Uterus (tissue), 4 donors: ENCODE measurements around the gene CACNA1C. TPM values are rescaled to one million over a fixed set of nuclear protein-coding genes. Genes with fewer than 3 reads are reported as not detected.

Experiments used
- DNase-seq, 2 donors: peaks; one replicate each; pipeline ENCODE4 v3.0.0-alpha.2; 2019 to 2020
- H3K27ac ChIP-seq, 2 donors: fragments of 200-600 bp; sonication (generic); 1 replicate in 1 of 2; 2 replicates in 1 of 2; pipeline ENCODE4 v1.5.1; 2016 to 2018
- H3K27me3 ChIP-seq, 2 donors: fragments of 200-600 bp; sonication (generic); one replicate each; pipeline ENCODE4 v1.5.1; 2018 to 2019; ENCODE audit warnings: control low read depth in 1 of 2
- H3K36me3 ChIP-seq, 2 donors: fragments of 200-600 bp; sonication (generic); one replicate each; pipeline ENCODE4 v1.5.1; 2019; ENCODE audit warnings: control low read depth in 1 of 2
- H3K4me1 ChIP-seq, 2 donors: fragments of 200-600 bp; sonication (generic); one replicate each; pipeline ENCODE4 v1.5.1; 2018 to 2019; ENCODE audit warnings: control low read depth in 1 of 2
- H3K4me3 ChIP-seq, 2 donors: fragments of 200-600 bp; sonication (generic); 1 replicate in 1 of 2; 2 replicates in 1 of 2; pipeline ENCODE4 v1.5.1; 2018 to 2019; ENCODE audit warnings: mild to moderate bottlenecking in 1 of 2
- H3K9me3 ChIP-seq, 2 donors: fragments of 200-600 bp; sonication (generic); one replicate each; pipeline ENCODE4 v1.5.1; 2019; ENCODE audit warnings: control low read depth in 1 of 2
- POLR2A ChIP-seq, 2 donors: fragments of 450-650 bp; IDR thresholded peaks; one replicate each; pipeline ENCODE4 v1.6.1; 2016; ENCODE audit warnings: antibody characterized with exemption in 2 of 2, mild to moderate bottlenecking in 1 of 2, moderate library complexity in 1 of 2
- intact Hi-C: fragments of 100-400 bp; cut with DNase I; formaldehyde crosslinking; loops from one replicate; pipeline ENCODE4 v1.15.1; 2023; ENCODE audit warnings: low total_unique reads
- total RNA-seq, 4 donors: library from RNA; depleted of rRNA in 3 of 4; stranded (reverse); fragments of >200 nt in 3 of 4; gene quantifications; one replicate each; pipeline versions ENCODE4 v1.1.0 to v1.2.4, GENCODE V29; 2014 to 2023
- TF ChIP-seq, protein P1 (sequence below), 4 experiments: fragments of 200-600 bp in 2 of 4; fragments of 450-650 bp in 2 of 4; sonication (generic) in 2 of 4; IDR thresholded peaks; one replicate each; pipeline ENCODE4 v1.5.1; 2016 to 2019; ENCODE audit warnings: antibody characterized with exemption in 4 of 4, mild to moderate bottlenecking in 2 of 4, moderate library complexity in 1 of 4
- donor health status: DM: yes; HTN: yes; CAD: no.

Gene CACNA1C
- total RNA-seq, 4 donors from 2014 or later: 15.9 to 121 (median 32.1) TPM

DNA sequence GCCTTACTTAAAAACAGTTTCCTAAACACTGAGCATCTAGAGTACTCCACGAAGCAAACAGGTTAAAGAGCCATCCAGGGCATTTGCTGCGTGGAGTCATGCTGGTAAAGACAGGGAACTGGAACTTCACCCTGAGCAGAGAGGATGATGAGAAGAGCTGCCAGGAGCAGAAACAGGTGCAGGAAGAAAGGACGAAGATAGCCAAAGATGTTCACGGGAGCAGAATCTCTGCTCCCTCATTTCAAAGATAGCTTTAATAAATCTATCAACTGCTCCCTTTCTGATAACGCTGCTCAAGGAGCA lies 461.2 kb downstream of the CACNA1C start:
- no peak overlapping the region for H3K27ac ChIP-seq
- no peak for TF ChIP-seq POLR2A (IDR thresholded peaks at IDR 0.05)
- TF ChIP-seq, protein P1, sequence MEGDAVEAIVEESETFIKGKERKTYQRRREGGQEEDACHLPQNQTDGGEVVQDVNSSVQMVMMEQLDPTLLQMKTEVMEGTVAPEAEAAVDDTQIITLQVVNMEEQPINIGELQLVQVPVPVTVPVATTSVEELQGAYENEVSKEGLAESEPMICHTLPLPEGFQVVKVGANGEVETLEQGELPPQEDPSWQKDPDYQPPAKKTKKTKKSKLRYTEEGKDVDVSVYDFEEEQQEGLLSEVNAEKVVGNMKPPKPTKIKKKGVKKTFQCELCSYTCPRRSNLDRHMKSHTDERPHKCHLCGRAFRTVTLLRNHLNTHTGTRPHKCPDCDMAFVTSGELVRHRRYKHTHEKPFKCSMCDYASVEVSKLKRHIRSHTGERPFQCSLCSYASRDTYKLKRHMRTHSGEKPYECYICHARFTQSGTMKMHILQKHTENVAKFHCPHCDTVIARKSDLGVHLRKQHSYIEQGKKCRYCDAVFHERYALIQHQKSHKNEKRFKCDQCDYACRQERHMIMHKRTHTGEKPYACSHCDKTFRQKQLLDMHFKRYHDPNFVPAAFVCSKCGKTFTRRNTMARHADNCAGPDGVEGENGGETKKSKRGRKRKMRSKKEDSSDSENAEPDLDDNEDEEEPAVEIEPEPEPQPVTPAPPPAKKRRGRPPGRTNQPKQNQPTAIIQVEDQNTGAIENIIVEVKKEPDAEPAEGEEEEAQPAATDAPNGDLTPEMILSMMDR (IDR thresholded peaks at IDR 0.05): no peak

DNA sequence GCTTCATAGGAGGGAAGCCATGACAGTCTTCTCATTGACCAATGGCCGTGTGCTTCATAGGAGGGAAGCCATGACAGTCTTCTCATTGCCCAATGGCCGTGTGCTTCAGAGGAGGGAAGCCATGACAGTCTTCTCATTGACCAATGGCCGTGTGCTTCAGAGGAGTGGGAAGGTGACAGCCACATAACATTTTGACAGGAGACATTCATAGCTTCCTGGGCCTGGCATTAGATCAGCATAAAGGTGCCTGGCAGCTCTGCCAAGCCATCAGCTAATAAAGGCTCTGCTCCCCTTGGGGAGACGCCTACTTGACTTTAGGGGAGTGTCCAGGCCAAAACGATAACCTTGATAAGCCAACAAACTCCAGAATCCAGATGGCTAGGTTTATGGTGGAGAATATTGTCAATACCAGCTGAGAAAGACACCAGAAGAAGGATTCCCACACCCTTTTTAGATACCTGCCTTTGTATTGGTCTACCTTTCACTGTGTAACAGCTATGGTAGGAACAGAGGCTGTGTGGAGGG lies 468.0 kb downstream of the CACNA1C start:
- H3K27me3 ChIP-seq: no peaks in the 10 kb centered on the region
- H3K4me1 ChIP-seq: no peaks in the 10 kb centered on the region
- H3K27ac ChIP-seq: no peak overlapping the region
- intact Hi-C loops: no loop called here
- no peak for DNase-seq
- no peaks in the 10 kb centered on the region for H3K36me3 ChIP-seq
- H3K4me3 ChIP-seq: no peak overlapping the region
- TF ChIP-seq, protein P1 (IDR thresholded peaks at IDR 0.05): no peak
- no peak for TF ChIP-seq POLR2A (IDR thresholded peaks at IDR 0.05)
- no peaks in the 10 kb centered on the region for H3K9me3 ChIP-seq

More for the DNA sequence above, 461.2 kb downstream of the CACNA1C start:
- Histone ChIP-seq H3K4me3 (no peak overlapping the region), H3K36me3 (no peaks in the 10 kb centered on the region), H3K9me3 (no peaks in the 10 kb centered on the region), H3K27me3 (no peaks in the 10 kb centered on the region), H3K4me1 (no peaks in the 10 kb centered on the region)
- no peak for DNase-seq
- intact Hi-C loops: no loop called here

DNA sequence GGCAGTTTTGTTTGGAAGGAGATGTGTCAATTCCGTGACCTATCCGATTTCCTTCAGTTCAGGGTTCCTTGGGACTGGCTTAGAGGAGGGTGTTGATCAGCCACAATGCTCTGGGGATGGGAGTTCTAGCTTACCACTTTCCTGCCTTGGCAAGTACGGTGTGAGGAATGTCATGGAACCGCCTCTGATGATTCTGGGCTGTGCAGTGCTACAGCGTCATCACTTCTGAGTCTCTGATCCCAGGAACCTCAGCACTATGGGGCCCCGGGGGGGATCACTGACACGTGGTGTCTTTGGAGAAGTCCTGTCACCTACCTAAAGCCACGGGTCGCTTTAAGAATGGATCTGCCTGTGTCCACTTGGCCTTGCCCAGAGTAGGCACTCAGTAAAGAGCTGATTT lies 470.5 kb downstream of the CACNA1C start:
- no peak overlapping the region for H3K27ac ChIP-seq
- H3K9me3 ChIP-seq: no peaks in the 10 kb centered on the region
- H3K4me1 ChIP-seq: no peaks in the 10 kb centered on the region
- DNase-seq: no peak
- H3K27me3 ChIP-seq: no peaks in the 10 kb centered on the region
- no peak overlapping the region for H3K4me3 ChIP-seq
- intact Hi-C loops: no loop called here
- H3K36me3 ChIP-seq: no peaks in the 10 kb centered on the region
- TF ChIP-seq, protein P1 (IDR thresholded peaks at IDR 0.05): no peak
- TF ChIP-seq POLR2A (IDR thresholded peaks at IDR 0.05): no peak

DNA sequence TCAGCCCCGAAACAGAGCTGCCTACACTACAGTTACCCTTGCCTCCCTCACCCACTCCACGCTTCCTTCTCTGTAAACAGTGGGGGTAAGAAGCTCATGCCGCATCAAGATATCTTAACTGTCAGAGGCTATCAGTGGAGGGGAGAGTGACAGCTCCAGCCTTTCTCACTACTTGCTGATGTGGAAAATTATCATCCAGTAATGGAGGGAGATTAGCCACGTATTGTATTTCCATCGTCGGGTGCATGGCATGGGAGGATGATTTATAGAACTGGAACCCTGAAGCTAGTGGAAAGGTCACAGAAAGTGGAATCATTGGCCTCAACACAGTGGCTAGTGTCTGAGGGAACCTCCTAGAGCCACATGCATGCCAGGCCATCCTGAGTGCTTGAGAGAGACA lies 471.1 kb downstream of the CACNA1C start:
- H3K36me3 ChIP-seq: no peaks in the 10 kb centered on the region
- H3K4me3 ChIP-seq: no peak overlapping the region
- TF ChIP-seq, protein P1 (IDR thresholded peaks at IDR 0.05): no peak
- TF ChIP-seq POLR2A (IDR thresholded peaks at IDR 0.05): no peak

DNA sequence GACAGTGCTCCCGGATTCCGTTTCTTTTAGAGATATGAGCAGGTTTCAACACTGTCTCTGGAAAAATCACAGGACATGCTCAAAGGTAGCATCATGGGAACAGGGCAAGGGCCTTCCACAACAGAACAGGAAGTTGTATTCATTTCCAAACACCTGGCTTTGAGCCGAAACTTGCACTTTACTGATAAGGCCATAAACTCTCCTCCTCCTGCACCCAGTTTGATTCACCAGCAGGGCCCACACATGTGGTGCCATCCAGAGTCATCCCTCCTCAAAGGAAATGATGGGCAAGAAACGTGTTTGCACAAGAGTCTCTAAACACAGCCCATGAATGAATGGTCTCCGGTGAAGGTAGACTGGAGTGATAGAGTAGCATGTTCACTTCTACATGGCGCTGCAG lies 473.6 kb downstream of the CACNA1C start:
- H3K36me3 ChIP-seq: no peaks in the 10 kb centered on the region
- H3K4me3 ChIP-seq: no peak overlapping the region
- intact Hi-C loops: no loop called here
- H3K27ac ChIP-seq: no peak overlapping the region
- H3K4me1 ChIP-seq: no peaks in the 10 kb centered on the region
- DNase-seq: no peak
- no peaks in the 10 kb centered on the region for H3K9me3 ChIP-seq
- TF ChIP-seq, protein P1 (IDR thresholded peaks at IDR 0.05): no peak
- no peak for TF ChIP-seq POLR2A (IDR thresholded peaks at IDR 0.05)
- H3K27me3 ChIP-seq: no peaks in the 10 kb centered on the region

More for the DNA sequence above, 471.1 kb downstream of the CACNA1C start:
- H3K27ac ChIP-seq: no peak overlapping the region
- H3K9me3 ChIP-seq: no peaks in the 10 kb centered on the region
- intact Hi-C loops: no loop called here
- no peak for DNase-seq
- no peaks in the 10 kb centered on the region for H3K4me1 ChIP-seq
- no peaks in the 10 kb centered on the region for H3K27me3 ChIP-seq
